GM19035 (cell line): ENCODE results near the gene LRP3.

Source experiments
- ATAC-seq: cut with Tn5 transposase; IDR thresholded peaks from one replicate; pipeline ENCODE4 v1.9.1; 2021; ENCODE audit not compliant: unreplicated experiment

LRP3 gene

GRCh38 chr19:33251076-33251475, 56.9 kb downstream of the LRP3 start:
- ATAC-seq: no peak

- ATAC-seq: no peak
These were observed 57.5 kb downstream of the LRP3 start for GRCh38 chr19:33251526-33252090.

GRCh38 chr19:33252418-33252962, 58.4 kb downstream of the LRP3 start:
- ATAC-seq: no peak

- ATAC-seq: no peak
These were observed 58.8 kb downstream of the LRP3 start for GRCh38 chr19:33252971-33253370.

GRCh38 chr19:33254245-33254824, 60.2 kb downstream of the LRP3 start:
- no peak for ATAC-seq

- no peak for ATAC-seq
These were observed 61.7 kb downstream of the LRP3 start for GRCh38 chr19:33255781-33256180.

- no peak for ATAC-seq
These were observed 62.1 kb downstream of the LRP3 start for GRCh38 chr19:33256261-33256660.

- ATAC-seq: no peak
These were observed 63.7 kb downstream of the LRP3 start for GRCh38 chr19:33257828-33258227.
